Measurements from ENCODE around the gene PRKN.

PRKN gene

DNA sequence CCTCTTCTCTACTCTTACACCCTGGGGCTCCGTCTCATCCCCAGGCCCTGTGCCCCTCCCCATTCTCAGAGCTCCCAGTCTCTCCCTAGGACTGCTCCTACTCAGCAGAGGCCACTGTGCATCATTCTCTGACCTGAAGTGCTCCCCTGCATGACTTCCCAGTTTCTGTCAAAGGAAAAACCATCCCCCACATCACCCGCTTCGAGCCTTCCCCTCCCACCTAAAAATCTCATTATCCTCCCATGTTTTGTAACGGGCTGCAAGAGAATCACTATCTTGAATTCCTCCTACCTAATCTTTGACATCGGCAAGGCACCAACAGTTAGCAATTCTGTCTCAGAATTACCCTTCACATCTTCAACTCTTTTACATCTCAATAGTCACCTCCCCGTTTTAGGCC lies 463.0 kb downstream of the PRKN start:
- Histone ChIP-seq H3K9me3 (replicated peaks; ENCODE audit: insufficient read depth, low read length) (no peaks in the 10 kb centered on the region), H3K4me1 (ENCODE audit: low read length) (no peaks in the 10 kb centered on the region), H3K79me2 (ENCODE audit: low read length) (no peaks in the 10 kb centered on the region), H3K27ac (ENCODE audit: low read length) (no peak overlapping the region), H4K20me1 (ENCODE audit: insufficient read depth, low read length) (no peaks in the 10 kb centered on the region), H2AFZ (ENCODE audit: low read length) (no peak overlapping the region), H3K4me2 (ENCODE audit: low read depth, low read length) (no peak overlapping the region), H3K27me3 (replicated peaks; ENCODE audit: insufficient read depth, low read length) (no peaks in the 10 kb centered on the region), H3K9me2 (replicated peaks; ENCODE audit: insufficient read depth, low read length) (no peaks in the 10 kb centered on the region), H3K36me3 (replicated peaks; ENCODE audit: insufficient read depth, low read length) (no peaks in the 10 kb centered on the region), H3K4me3 (ENCODE audit: low read length) (no peak overlapping the region), H3F3A (ENCODE audit: insufficient read depth, low read length) (no peaks in the 10 kb centered on the region), H3K9ac (ENCODE audit: low read length) (no peak overlapping the region)
- TF ChIP-seq, protein P1, sequence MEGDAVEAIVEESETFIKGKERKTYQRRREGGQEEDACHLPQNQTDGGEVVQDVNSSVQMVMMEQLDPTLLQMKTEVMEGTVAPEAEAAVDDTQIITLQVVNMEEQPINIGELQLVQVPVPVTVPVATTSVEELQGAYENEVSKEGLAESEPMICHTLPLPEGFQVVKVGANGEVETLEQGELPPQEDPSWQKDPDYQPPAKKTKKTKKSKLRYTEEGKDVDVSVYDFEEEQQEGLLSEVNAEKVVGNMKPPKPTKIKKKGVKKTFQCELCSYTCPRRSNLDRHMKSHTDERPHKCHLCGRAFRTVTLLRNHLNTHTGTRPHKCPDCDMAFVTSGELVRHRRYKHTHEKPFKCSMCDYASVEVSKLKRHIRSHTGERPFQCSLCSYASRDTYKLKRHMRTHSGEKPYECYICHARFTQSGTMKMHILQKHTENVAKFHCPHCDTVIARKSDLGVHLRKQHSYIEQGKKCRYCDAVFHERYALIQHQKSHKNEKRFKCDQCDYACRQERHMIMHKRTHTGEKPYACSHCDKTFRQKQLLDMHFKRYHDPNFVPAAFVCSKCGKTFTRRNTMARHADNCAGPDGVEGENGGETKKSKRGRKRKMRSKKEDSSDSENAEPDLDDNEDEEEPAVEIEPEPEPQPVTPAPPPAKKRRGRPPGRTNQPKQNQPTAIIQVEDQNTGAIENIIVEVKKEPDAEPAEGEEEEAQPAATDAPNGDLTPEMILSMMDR (IDR thresholded peaks at IDR 0.05; ENCODE audit: low read length), result no peak
- TF ChIP-seq EZH2phosphoT487 (IDR thresholded peaks at IDR 0.05; ENCODE audit: low read length) (no peak), EZH2 (optimal IDR thresholded peaks at IDR 0.05; ENCODE audit: low read depth, low read length) (no peak)
- DNase-seq, result no peak

DNA sequence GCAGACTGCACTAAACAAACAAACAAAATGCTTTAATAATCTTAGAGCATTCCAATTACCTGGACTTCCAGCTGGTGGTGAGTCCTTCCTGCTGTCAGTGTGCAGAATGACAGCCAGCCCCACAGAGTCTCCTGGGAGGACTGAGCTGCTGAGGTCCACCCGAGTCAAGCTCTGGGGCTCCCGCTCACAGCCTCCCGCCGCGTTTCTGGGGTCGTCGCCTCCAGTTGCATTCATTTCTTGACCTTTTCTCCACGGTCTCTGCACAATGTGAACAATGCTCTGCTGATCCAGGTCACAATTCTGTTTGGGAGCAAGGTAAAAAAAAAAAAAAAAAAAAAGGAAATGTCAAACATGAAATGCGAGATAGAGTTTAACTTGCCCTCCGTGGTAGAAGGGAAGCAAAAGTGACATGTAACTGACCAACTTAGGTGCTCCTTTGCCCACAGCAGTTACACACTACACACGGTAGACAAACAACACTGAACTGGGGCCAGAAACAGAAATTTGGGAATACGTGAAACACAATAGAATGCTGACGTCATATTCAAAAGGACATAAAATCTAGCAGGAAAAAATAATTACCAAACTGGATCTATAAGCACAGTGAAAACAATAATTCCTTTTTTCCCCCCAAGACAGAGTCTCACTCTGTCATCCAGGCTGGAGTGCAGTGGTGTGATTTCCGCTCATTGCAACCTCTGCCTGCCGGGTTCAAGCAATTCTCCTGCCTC lies 464.9 kb downstream of the PRKN start:
- H3K36me3 ChIP-seq (replicated peaks; ENCODE audit: insufficient read depth, low read length), result no peaks in the 10 kb centered on the region
- no peaks in the 10 kb centered on the region for H3K9me2 ChIP-seq (replicated peaks; ENCODE audit: insufficient read depth, low read length)
- TF ChIP-seq EZH2 (optimal IDR thresholded peaks at IDR 0.05; ENCODE audit: low read depth, low read length) (no peak), EZH2phosphoT487 (IDR thresholded peaks at IDR 0.05; ENCODE audit: low read length) (no peak)
- TF ChIP-seq, protein P1 (IDR thresholded peaks at IDR 0.05; ENCODE audit: low read length), result no peak
- H3K27ac ChIP-seq (ENCODE audit: low read length), result no peak overlapping the region
- H3K79me2 ChIP-seq (ENCODE audit: low read length), result no peaks in the 10 kb centered on the region
- DNase-seq, result no peak
- H3K9ac ChIP-seq (ENCODE audit: low read length), result no peak overlapping the region
- no peak overlapping the region for H2AFZ ChIP-seq (ENCODE audit: low read length)
- H3K4me2 ChIP-seq (ENCODE audit: low read depth, low read length), result no peak overlapping the region
- H3K9me3 ChIP-seq (replicated peaks; ENCODE audit: insufficient read depth, low read length), result no peaks in the 10 kb centered on the region
- no peaks in the 10 kb centered on the region for H4K20me1 ChIP-seq (ENCODE audit: insufficient read depth, low read length)
- no peak overlapping the region for H3K4me3 ChIP-seq (ENCODE audit: low read length)
- H3K4me1 ChIP-seq (ENCODE audit: low read length), result no peaks in the 10 kb centered on the region
- H3K27me3 ChIP-seq (replicated peaks; ENCODE audit: insufficient read depth, low read length), result no peaks in the 10 kb centered on the region
- H3F3A ChIP-seq (ENCODE audit: insufficient read depth, low read length), result no peaks in the 10 kb centered on the region

DNA sequence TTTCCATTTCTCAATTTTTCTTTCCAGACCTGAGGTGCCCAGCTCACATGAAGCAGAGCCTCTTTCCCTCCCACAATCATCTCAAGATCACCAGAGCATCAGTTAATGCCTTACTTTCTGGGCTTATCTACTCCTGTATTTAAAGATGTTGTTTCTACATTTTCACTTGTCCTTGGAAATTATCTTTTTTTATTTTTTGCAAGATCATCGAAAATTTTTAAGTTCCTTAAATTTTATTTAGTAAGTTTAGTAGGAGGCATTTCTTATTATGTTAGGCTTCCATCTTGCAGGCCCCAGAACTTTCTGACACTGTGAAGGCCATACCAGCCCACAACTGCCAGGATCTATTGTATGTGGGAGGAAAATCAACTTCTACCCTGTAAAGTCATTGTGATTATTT lies 466.0 kb downstream of the PRKN start:
- Histone ChIP-seq H3K79me2 (ENCODE audit: low read length) (no peaks in the 10 kb centered on the region), H3K4me2 (ENCODE audit: low read depth, low read length) (no peak overlapping the region), H3K4me1 (ENCODE audit: low read length) (no peaks in the 10 kb centered on the region), H3F3A (ENCODE audit: insufficient read depth, low read length) (no peaks in the 10 kb centered on the region), H3K27ac (ENCODE audit: low read length) (no peak overlapping the region), H3K27me3 (replicated peaks; ENCODE audit: insufficient read depth, low read length) (no peaks in the 10 kb centered on the region), H3K4me3 (ENCODE audit: low read length) (no peak overlapping the region), H3K36me3 (replicated peaks; ENCODE audit: insufficient read depth, low read length) (no peaks in the 10 kb centered on the region), H3K9me2 (replicated peaks; ENCODE audit: insufficient read depth, low read length) (no peaks in the 10 kb centered on the region), H3K9me3 (replicated peaks; ENCODE audit: insufficient read depth, low read length) (no peaks in the 10 kb centered on the region), H2AFZ (ENCODE audit: low read length) (no peak overlapping the region), H3K9ac (ENCODE audit: low read length) (no peak overlapping the region), H4K20me1 (ENCODE audit: insufficient read depth, low read length) (no peaks in the 10 kb centered on the region)
- DNase-seq, result no peak
- no peak for TF ChIP-seq EZH2 (optimal IDR thresholded peaks at IDR 0.05; ENCODE audit: low read depth, low read length)
- TF ChIP-seq, protein P1 (IDR thresholded peaks at IDR 0.05; ENCODE audit: low read length), result no peak
- TF ChIP-seq EZH2phosphoT487 (IDR thresholded peaks at IDR 0.05; ENCODE audit: low read length), result no peak
